Smooth muscle cell (in vitro differentiated cells): ENCODE data around the gene DCTN2. TPM values are rescaled to one million over a fixed set of nuclear protein-coding genes. Genes with fewer than 3 reads are reported as not detected.
"Not testable (repeated sequence)": the region's sequence is repeated elsewhere in the genome, so short reads cannot be mapped to it uniquely, and the experiment has no call there.

Experiments
- DNase-seq: peaks from one replicate; lab custom pipeline; 2025; ENCODE audit not compliant: unreplicated experiment; lab: John Stamatoyannopoulos, UW
- H2AFZ ChIP-seq: fragments of 200-600 bp; sonication (generic); 2 replicates; pipeline ENCODE4 v1.6.0; 2016; ENCODE audit warnings: antibody characterized with exemption, low read depth, mild to moderate bottlenecking
- H3F3A ChIP-seq: fragments of 200-600 bp; sonication (generic); 2 replicates; pipeline ENCODE4 v1.6.0; 2017; ENCODE audit warnings: antibody characterized with exemption, low read depth
- H3K27ac ChIP-seq: fragments of 200-600 bp; sonication (generic); 2 replicates; pipeline ENCODE4 v1.5.1; 2016; ENCODE audit warnings: low read depth, mild to moderate bottlenecking
- H3K27me3 ChIP-seq: fragments of 200-600 bp; sonication (generic); 2 replicates; pipeline ENCODE4 v1.6.1; 2016; ENCODE audit warnings: low read depth, mild to moderate bottlenecking
- H3K36me3 ChIP-seq: fragments of 200-600 bp; sonication (generic); 2 replicates; pipeline ENCODE4 v1.5.1; 2016; ENCODE audit warnings: low read depth
- H3K4me1 ChIP-seq: fragments of 200-600 bp; sonication (generic); 2 replicates; pipeline ENCODE4 v1.5.1; 2016; ENCODE audit warnings: low read depth
- H3K4me2 ChIP-seq: fragments of 200-600 bp; sonication (generic); 2 replicates; pipeline ENCODE4 v1.6.0; 2016; ENCODE audit warnings: mild to moderate bottlenecking
- H3K4me3 ChIP-seq: fragments of 200-600 bp; sonication (generic); 2 replicates; pipeline ENCODE4 v1.5.1; 2016; ENCODE audit warnings: mild to moderate bottlenecking
- H3K79me2 ChIP-seq: fragments of 200-600 bp; sonication (generic); 2 replicates; pipeline ENCODE4 v1.6.0; 2016; ENCODE audit warnings: low read depth, mild to moderate bottlenecking
- H3K9ac ChIP-seq: fragments of 200-600 bp; sonication (generic); 2 replicates; pipeline ENCODE4 v1.6.0; 2016; ENCODE audit warnings: low read depth
- H3K9me3 ChIP-seq: fragments of 200-600 bp; sonication (generic); replicated peaks from 2 replicates; pipeline ENCODE4 v1.5.1; 2016; ENCODE audit warnings: low read depth
- H4K20me1 ChIP-seq: fragments of 200-600 bp; sonication (generic); 2 replicates; pipeline ENCODE4 v1.6.0; 2016; ENCODE audit warnings: low read depth
- CTCF ChIP-seq: fragments of 200-600 bp; sonication (generic); IDR thresholded peaks from 2 replicates; pipeline ENCODE4 v1.5.1; 2017; ENCODE audit warnings: borderline replicate concordance, mild to moderate bottlenecking, antibody characterized with exemption; ENCODE audit not compliant: insufficient read depth, poor library complexity, severe bottlenecking
- WGBS: methylation state at CpG from one replicate; pipeline ENCODE4 v1.1.7; 2016; ENCODE audit warnings: low lambda C conversion rate; 5-methylcytosine and 5-hydroxymethylcytosine counted together
- polyA plus RNA-seq: library from polyadenylated mRNA; unstranded; fragments of >200 nt; fragmentation: Nextera tagmentation; extraction: Ambion mirVana; gene quantifications from 2 replicates; pipeline ENCODE4 v1.2.1, GENCODE V29; 2016
- total RNA-seq: library from RNA; depleted of rRNA; stranded (reverse); fragments of >200 nt; gene quantifications from 2 replicates; pipeline ENCODE4 v1.2.3, GENCODE V29; 2014

Gene DCTN2
- total and polyA plus RNA-seq, 2 experiments from 2014 or later, result 107 to 119 TPM

- DNase-seq, result no peak
These were observed 27.8 kb downstream of the DCTN2 start for GRCh38 chr12:57518920-57519795.

GRCh38 chr12:57518176-57518919 lies 28.6 kb downstream of the DCTN2 start:
- H3K79me2 ChIP-seq, result peaks cover 25% of the 10 kb centered on the region
- peaks cover 41% of the 10 kb centered on the region for H4K20me1 ChIP-seq
- WGBS, result 84% methylated on average over 8 of the region's 8 CpGs
- peak overlapping the region; percentile 98 for H3K27ac ChIP-seq
- no peak for TF ChIP-seq CTCF
- peak overlapping the region; percentile 23 for H3K9ac ChIP-seq
- no peak overlapping the region for H2AFZ ChIP-seq
- no peaks in the 10 kb centered on the region for H3K9me3 ChIP-seq
- H3K36me3 ChIP-seq, result peaks cover 5% of the 10 kb centered on the region
- H3K4me2 ChIP-seq, result peak overlapping the region; percentile 88
- H3K4me1 ChIP-seq, result peaks cover 25% of the 10 kb centered on the region
- H3F3A ChIP-seq, result peaks cover 68% of the 10 kb centered on the region
- H3K27me3 ChIP-seq, result no peaks in the 10 kb centered on the region
- no peak for DNase-seq
- peak overlapping the region; percentile 89 for H3K4me3 ChIP-seq

More at GRCh38 chr12:57518920-57519795, 27.8 kb downstream of the DCTN2 start:
- WGBS, result 28% methylated on average over 7 of the region's 7 CpGs
- Histone ChIP-seq H3K79me2 (peaks cover 33% of the 10 kb centered on the region), H3K4me3 (peak overlapping the region; percentile 89), H2AFZ (no peak overlapping the region), H3K4me2 (peak overlapping the region; percentile 88), H3K9ac (peak overlapping the region; percentile 98), H3K27ac (peak overlapping the region; percentile 98), H3F3A (peaks cover 68% of the 10 kb centered on the region), H3K9me3 (no peaks in the 10 kb centered on the region), H3K36me3 (peaks cover 5% of the 10 kb centered on the region), H3K27me3 (no peaks in the 10 kb centered on the region), H4K20me1 (peaks cover 47% of the 10 kb centered on the region), H3K4me1 (peaks cover 33% of the 10 kb centered on the region)
- no peak for TF ChIP-seq CTCF

GRCh38 chr12:57517718-57518117 lies 29.3 kb downstream of the DCTN2 start:
- DNase-seq, H2AFZ ChIP-seq, H3K9me3 ChIP-seq, H3K27me3 ChIP-seq, H3K36me3 ChIP-seq, H3K9ac ChIP-seq: not testable (repeated sequence)
- peak overlapping the region; percentile 89 for H3K4me3 ChIP-seq
- H3K27ac ChIP-seq, result peak overlapping the region; percentile 98
- H3F3A ChIP-seq, result peaks cover 66% of the 10 kb centered on the region
- 96% methylated on average over 10 of the region's 10 CpGs for WGBS
- peaks cover 38% of the 10 kb centered on the region for H4K20me1 ChIP-seq
- peaks cover 25% of the 10 kb centered on the region for H3K4me1 ChIP-seq
- peaks cover 22% of the 10 kb centered on the region for H3K79me2 ChIP-seq
- peak overlapping the region; percentile 88 for H3K4me2 ChIP-seq

- Histone ChIP-seq H3K4me3 (no peak overlapping the region), H3K36me3 (peaks cover 5% of the 10 kb centered on the region), H3F3A (peaks cover 69% of the 10 kb centered on the region), H3K9me3 (no peaks in the 10 kb centered on the region), H3K4me1 (peaks cover 24% of the 10 kb centered on the region), H3K27ac (peak overlapping the region; percentile 98), H2AFZ (no peak overlapping the region), H3K79me2 (peaks cover 22% of the 10 kb centered on the region), H3K9ac (no peak overlapping the region), H3K27me3 (no peaks in the 10 kb centered on the region), H4K20me1 (peaks cover 38% of the 10 kb centered on the region), H3K4me2 (no peak overlapping the region)
- TF ChIP-seq CTCF, result no peak
- WGBS, result 12% methylated on average over 1 of the region's 1 CpG
- DNase-seq, result no peak
These were observed 29.8 kb downstream of the DCTN2 start for GRCh38 chr12:57517187-57517586.
